Fibroblast of the aortic adventitia (primary cell): Measurements from ENCODE around the gene ZYG11A. TPM values are rescaled to one million over a fixed set of nuclear protein-coding genes. Genes with fewer than 3 reads are reported as not detected.
A peak's percentile ranks its signal among the peaks of the same experiment; 100 is the strongest.

ENCODE experiments used
- DNase-seq: peaks from one replicate; pipeline ENCODE4 v3.0.0-alpha.2; 2010; ENCODE audit warnings: low read depth
- H3K4me3 ChIP-seq: 2 replicates; pipeline ENCODE4 v1.5.1; 2011; ENCODE audit warnings: low read depth, mild to moderate bottlenecking, control low read depth, low read length, moderate library complexity
- total RNA-seq: library from RNA; depleted of rRNA; stranded (reverse); fragments of >200 nt; gene quantifications from 2 replicates; pipeline ENCODE4 v1.2.3, GENCODE V29; 2012; ENCODE audit warnings: low replicate concordance
- TF ChIP-seq, protein P1 (sequence below): IDR thresholded peaks from 2 replicates; pipeline ENCODE4 v1.5.1; 2011; ENCODE audit warnings: mild to moderate bottlenecking, low read length, control low read depth, inconsistent platforms; ENCODE audit not compliant: insufficient read depth

The ZYG11A gene
- total RNA-seq, 1 donor = 0.72 TPM

DNA sequence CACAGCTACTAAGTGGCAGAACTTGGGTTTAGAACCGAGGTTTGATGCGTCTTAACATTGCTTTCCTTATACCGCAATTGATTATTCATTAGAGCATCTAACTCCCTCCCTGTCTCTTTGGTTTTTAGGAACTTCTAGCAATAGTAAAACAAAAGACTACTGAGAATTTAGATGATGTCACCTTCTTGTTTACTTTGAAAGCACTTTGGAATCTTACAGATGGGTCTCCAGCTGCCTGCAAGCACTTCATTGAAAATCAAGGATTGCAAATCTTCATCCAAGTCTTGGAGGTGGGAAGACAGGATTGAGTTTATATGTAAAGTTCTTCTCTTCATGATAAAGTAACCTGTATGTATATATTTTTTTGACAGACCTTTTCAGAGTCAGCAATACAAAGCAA, 35.0 kb downstream of the ZYG11A start:
- TF ChIP-seq, protein P1, sequence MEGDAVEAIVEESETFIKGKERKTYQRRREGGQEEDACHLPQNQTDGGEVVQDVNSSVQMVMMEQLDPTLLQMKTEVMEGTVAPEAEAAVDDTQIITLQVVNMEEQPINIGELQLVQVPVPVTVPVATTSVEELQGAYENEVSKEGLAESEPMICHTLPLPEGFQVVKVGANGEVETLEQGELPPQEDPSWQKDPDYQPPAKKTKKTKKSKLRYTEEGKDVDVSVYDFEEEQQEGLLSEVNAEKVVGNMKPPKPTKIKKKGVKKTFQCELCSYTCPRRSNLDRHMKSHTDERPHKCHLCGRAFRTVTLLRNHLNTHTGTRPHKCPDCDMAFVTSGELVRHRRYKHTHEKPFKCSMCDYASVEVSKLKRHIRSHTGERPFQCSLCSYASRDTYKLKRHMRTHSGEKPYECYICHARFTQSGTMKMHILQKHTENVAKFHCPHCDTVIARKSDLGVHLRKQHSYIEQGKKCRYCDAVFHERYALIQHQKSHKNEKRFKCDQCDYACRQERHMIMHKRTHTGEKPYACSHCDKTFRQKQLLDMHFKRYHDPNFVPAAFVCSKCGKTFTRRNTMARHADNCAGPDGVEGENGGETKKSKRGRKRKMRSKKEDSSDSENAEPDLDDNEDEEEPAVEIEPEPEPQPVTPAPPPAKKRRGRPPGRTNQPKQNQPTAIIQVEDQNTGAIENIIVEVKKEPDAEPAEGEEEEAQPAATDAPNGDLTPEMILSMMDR = no peak
- peak; percentile 10 for DNase-seq

DNA sequence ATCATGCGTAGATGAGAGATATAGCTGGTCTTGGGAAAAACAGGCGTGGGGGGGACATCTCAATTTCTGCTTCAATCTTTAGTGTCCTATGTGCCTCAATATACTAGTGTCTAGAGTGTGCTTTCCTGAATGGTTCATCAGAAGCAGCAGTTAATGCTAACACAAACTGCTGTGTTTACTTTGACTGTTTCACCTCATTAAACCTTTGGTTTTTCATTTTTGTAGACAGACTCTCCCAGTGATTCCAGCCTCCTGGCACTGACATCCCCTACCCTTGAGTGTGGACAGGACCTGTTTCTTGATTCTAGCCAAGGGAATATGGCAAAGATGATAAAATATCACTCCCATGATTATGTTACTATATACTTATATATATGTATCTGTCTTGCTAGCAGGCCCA, 37.6 kb downstream of the ZYG11A start:
- TF ChIP-seq, protein P1 = no peak
- H3K4me3 ChIP-seq = no peak overlapping the region
- no peak for DNase-seq

More for the DNA sequence above, 35.0 kb downstream of the ZYG11A start:
- no peak overlapping the region for H3K4me3 ChIP-seq

DNA sequence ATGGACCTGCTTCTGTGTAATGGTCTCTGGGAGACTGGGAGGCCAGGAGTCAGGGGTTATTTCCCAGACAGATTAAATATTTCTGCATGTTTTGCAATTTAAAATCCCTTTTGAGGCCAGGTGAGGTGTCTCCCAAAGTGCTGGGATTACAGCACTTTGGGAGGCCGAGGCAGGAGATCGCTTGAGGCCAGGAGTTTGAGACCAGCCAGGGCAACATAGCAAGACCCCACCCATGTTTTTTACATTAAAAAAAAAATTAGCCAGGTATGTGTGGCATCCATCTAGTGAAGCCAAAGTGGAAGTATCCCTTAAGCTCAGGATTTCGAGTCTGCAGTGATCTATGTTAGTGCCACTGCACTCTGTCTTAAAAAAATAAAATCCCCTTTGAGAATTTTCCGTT, 44.9 kb downstream of the ZYG11A start:
- no peak for DNase-seq
- no peak overlapping the region for H3K4me3 ChIP-seq
- TF ChIP-seq, protein P1 = no peak

DNA sequence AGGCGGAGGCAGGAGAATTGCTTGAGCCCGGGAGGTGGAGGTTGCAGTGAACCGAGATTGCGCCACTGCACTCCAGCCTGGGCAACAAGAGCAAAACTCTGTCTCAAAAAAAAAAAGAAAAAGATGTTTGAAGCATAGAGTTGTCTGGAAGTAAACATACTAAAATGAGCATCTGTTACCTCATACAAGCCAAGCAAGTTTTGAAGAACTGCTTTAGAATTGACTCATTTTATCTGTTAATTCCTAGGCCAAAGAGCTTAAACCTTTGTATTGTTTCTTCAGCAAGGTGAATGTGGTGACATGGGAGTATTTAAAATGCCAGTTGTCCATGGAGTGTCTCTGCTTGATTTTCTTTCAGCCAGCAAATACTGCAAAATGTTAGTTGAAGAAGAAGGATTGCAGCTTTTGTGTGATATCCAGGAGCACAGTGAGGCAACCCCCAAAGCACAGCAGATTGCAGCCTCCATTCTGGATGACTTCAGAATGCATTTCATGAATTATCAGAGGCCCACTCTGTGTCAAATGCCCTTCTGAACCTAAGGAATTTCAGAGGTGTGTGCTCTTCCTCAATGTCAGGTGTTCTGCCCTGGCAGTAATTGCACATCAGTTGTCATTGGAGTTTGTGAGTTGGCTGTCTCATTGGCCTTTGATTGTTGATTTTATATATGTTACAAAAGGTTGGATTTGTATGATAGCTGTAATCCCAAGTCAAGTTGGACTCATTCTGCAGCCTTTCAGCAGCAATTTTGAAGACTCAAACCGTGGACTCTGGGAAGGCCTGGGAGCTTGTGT, 50.1 kb downstream of the ZYG11A start:
- no peak for DNase-seq
- H3K4me3 ChIP-seq = no peak overlapping the region
- TF ChIP-seq, protein P1 = no peak

DNA sequence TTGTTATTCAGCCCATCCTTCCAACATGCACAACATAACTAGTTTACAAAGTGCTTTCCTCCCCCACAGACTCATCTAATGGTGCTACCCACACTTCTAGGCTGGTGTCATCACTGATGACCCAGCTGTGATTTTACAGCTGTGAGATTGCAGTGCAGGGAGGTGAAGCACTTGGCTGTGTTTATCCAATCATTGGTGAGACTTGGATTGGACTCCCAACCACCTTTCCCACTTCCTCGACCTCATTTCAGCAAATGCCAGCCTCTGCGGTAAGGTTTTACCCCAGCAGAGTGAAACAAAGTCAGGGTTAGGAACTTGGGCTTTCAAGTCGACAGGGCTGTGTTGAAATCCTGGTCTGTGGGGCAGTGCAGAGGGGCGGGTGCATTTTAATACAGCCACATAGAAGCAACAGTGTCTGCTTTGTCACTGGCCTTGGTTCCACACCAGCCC, 56.9 kb downstream of the ZYG11A start:
- TF ChIP-seq, protein P1 = no peak
- H3K4me3 ChIP-seq = no peak overlapping the region
- DNase-seq = no peak

DNA sequence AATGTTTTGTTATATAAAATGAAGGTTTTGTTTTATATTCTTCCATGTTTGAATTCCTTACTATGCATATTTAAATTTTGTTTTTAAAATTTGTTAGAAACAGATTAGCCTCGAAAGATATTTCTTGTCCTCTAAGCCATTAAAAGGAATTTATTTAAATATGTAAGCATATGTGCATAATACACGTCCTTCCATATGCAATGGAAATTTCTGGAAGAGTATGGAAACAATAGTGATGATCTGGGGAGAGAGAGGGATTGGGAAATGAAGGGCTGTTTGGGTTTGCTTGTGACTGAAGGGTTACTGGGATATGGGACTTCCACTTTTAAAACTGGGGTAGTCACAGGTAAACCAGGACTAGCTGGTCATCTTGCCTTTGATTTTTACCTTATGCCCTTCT, 57.8 kb downstream of the ZYG11A start:
- TF ChIP-seq, protein P1 = no peak
- DNase-seq = no peak

More for the DNA sequence above, 57.8 kb downstream of the ZYG11A start:
- H3K4me3 ChIP-seq = no peak overlapping the region
